ENCODE results near the gene SCYL1. TPM values are rescaled to one million over a fixed set of nuclear protein-coding genes. Genes with fewer than 3 reads are reported as not detected.

SCYL1 gene
- total and polyA plus RNA-seq, 3 donors from 2014 or later = 127 to 160 (median 131) TPM

- Histone ChIP-seq H3K27me3 (no peaks in the 10 kb centered on the region), H3K27ac (peak overlapping the region; percentile 93 to 95), H3K4me1 (peaks cover 40% of the 10 kb centered on the region), H3K9me3 (no peaks in the 10 kb centered on the region), H3K36me3 (ENCODE audit: low read depth, missing control alignments) (no peaks in the 10 kb centered on the region), H3K4me3 (no peak overlapping the region)
- intact Hi-C loops (cut with DNase I; ENCODE audit: low total_unique reads) = no loop called here
- no peak for DNase-seq
- 66 to 69% methylated on average over 5 of the region's 5 CpGs for WGBS, 2 donors
- no peak for TF ChIP-seq CTCF (IDR thresholded peaks at IDR 0.05)
- TF ChIP-seq POLR2A (IDR thresholded peaks at IDR 0.05) = no peak
Measured at GRCh38 chr11:65559535-65559934, 34.7 kb downstream of the SCYL1 start.

GRCh38 chr11:65559951-65560537 lies 35.2 kb downstream of the SCYL1 start:
- H3K4me3 ChIP-seq = no peak overlapping the region
- TF ChIP-seq CTCF (IDR thresholded peaks at IDR 0.05) (no peak), POLR2A (IDR thresholded peaks at IDR 0.05) (no peak)
- DNase-seq = no peak
- no peaks in the 10 kb centered on the region for H3K9me3 ChIP-seq
- 43 to 48% methylated on average over 5 of the region's 5 CpGs for WGBS, 2 donors
- peak overlapping the region in 1 of 2 donors; percentile 93 for H3K27ac ChIP-seq
- intact Hi-C loops (cut with DNase I; ENCODE audit: low total_unique reads) = no loop called here
- peaks cover 37% of the 10 kb centered on the region for H3K4me1 ChIP-seq
- no peaks in the 10 kb centered on the region for H3K36me3 ChIP-seq (ENCODE audit: low read depth, missing control alignments)
- no peaks in the 10 kb centered on the region for H3K27me3 ChIP-seq

- H3K27me3 ChIP-seq = no peaks in the 10 kb centered on the region
- peak overlapping the region in 1 of 2 donors; percentile 93 for H3K27ac ChIP-seq
- no peak overlapping the region for H3K4me3 ChIP-seq
- H3K4me1 ChIP-seq = peaks cover 30% of the 10 kb centered on the region
- 28 to 37% methylated on average over 14 to 15 of the region's 15 CpGs for WGBS, 2 donors
- H3K9me3 ChIP-seq = no peaks in the 10 kb centered on the region
- no peaks in the 10 kb centered on the region for H3K36me3 ChIP-seq (ENCODE audit: low read depth, missing control alignments)
- TF ChIP-seq POLR2A (IDR thresholded peaks at IDR 0.05) (no peak), CTCF (IDR thresholded peaks at IDR 0.05) (no peak)
- intact Hi-C loops (cut with DNase I; ENCODE audit: low total_unique reads) = no loop called here
- DNase-seq = peak; percentile 74
Measured at GRCh38 chr11:65560555-65561418, 35.9 kb downstream of the SCYL1 start.

GRCh38 chr11:65562020-65562419 lies 37.1 kb downstream of the SCYL1 start:
- no peaks in the 10 kb centered on the region for H3K9me3 ChIP-seq
- intact Hi-C loops (cut with DNase I; ENCODE audit: low total_unique reads) = no loop called here
- no peak overlapping the region for H3K4me3 ChIP-seq
- H3K4me1 ChIP-seq = peaks cover 25% of the 10 kb centered on the region
- no peak for TF ChIP-seq CTCF (IDR thresholded peaks at IDR 0.05)
- TF ChIP-seq POLR2A (IDR thresholded peaks at IDR 0.05) = no peak
- WGBS, 2 donors = 88 to 93% methylated on average over 7 of the region's 7 CpGs
- H3K36me3 ChIP-seq (ENCODE audit: low read depth, missing control alignments) = no peaks in the 10 kb centered on the region
- H3K27ac ChIP-seq = no peak overlapping the region
- no peaks in the 10 kb centered on the region for H3K27me3 ChIP-seq
- DNase-seq = no peak
